ENCODE results near the gene KLRC4.
"Not testable (repeated sequence)": the region's sequence is repeated elsewhere in the genome, so short reads cannot be mapped to it uniquely, and the experiment has no call there.

Gene KLRC4

DNA sequence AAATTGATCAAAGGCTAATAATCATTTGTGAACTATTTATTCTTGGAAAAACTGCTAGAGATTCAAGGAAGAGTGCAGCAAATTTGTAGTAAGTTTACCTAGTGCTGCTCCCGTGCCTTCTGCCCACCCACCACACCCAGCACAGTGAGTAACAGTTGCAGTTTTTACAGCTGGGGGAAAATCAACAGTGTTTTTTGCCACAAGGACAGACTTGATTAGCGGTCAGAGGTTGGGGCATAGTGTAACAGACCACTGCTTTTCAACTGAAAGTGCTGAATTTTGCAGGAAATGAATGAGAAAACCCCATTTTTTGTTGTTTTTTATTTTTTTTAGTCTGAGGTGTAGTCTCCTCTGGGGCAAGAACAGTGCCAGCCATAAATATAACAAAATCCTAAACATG is 12.3 kb downstream of the KLRC4 start:
- peak; percentile 76 for DNase-seq (ENCODE audit: low spot score)

GRCh38 chr12:10396176-10396575 is 13.4 kb downstream of the KLRC4 start:
- not testable (repeated sequence) for DNase-seq (ENCODE audit: low spot score)

DNA sequence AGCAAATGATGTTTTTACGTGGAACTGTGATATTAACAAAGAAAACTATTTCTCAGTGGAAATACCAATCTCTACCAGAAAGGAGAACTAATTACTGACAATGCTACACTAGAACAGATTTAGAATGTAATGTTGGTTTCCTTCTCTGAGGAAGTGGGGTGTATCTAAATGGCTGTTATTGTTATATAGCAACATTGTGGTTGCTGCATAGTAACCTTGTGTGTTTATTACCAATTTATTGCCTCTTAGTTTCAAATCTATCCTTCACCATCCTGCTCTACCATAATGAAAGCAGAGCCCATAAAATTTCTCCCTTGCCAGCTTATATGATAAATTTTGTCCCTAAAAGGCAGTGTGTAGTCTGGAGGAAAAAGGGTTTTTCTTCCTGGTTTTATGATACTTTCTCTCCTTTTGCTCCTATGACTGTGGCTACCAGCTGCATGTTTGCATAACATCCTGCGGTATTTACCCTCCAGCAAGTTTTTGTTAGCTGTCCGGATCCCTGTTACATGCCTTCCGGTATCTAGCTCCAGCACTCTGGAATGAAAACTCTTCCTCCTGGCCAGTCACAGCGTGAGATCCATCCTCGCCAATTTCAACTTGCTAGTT is 14.1 kb downstream of the KLRC4 start:
- DNase-seq (ENCODE audit: low spot score), result peak; percentile 74

- peak; percentile 52 for DNase-seq (ENCODE audit: low spot score)
Measured at GRCh38 chr12:10394531-10395152, 14.9 kb downstream of the KLRC4 start.

- DNase-seq (ENCODE audit: low spot score), result no peak
Measured at GRCh38 chr12:10393291-10393690, 16.3 kb downstream of the KLRC4 start.

- DNase-seq (ENCODE audit: low spot score), result peak; percentile 41
Measured at GRCh38 chr12:10392394-10392930, 17.1 kb downstream of the KLRC4 start.

DNA sequence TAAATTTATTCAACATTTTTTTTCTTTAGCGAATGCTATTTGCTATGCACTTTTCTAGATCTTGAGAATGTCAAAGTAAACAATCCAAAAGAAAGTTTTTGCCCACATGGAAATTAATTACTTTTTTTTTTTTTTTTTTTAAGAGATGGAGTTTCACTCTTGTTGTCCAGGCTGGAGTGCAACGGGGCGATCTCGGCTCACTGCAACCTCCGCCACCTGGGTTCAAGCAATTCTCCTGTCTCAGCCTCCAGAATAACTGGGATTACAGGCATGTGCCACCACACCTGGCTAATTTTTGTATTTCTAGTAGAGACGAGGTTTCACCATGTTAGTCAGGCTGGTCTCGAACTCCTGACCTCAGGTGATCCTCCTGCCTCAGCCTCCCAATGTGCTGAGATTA is 18.6 kb downstream of the KLRC4 start:
- not testable (repeated sequence) for DNase-seq (ENCODE audit: low spot score)

GRCh38 chr12:10389904-10390303 is 19.7 kb downstream of the KLRC4 start, which contains the start of gene KLRK1:
Gene KLRK1 (minus strand): TSS chr12:10390041. CDS start chr12:10388810, 1,231 bp downstream.
- DNase-seq (ENCODE audit: low spot score), result no peak

GRCh38 chr12:10388624-10389413 is 20.7 kb downstream of the KLRC4 start:
- DNase-seq (ENCODE audit: low spot score), result no peak

DNA sequence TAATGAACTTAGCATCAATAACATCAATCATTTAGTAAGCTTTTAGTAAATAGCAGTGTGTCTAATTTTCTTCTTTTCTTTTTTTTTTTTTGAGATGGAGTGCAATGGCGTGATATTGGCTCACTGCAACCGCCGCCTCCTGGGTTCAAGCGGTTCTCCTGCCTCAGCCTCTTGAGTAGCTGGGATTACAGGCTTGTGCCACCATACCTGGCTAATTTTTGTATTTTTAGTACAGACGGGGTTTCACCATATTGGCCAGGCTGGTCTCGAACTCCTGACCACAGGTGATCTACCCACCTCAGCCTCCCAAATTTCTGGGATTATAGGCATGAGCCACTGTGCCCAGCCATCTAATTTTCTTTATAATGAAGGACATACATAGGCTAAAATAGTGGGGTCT is 22.1 kb downstream of the KLRC4 start:
- not testable (repeated sequence) for DNase-seq (ENCODE audit: low spot score)

DNA sequence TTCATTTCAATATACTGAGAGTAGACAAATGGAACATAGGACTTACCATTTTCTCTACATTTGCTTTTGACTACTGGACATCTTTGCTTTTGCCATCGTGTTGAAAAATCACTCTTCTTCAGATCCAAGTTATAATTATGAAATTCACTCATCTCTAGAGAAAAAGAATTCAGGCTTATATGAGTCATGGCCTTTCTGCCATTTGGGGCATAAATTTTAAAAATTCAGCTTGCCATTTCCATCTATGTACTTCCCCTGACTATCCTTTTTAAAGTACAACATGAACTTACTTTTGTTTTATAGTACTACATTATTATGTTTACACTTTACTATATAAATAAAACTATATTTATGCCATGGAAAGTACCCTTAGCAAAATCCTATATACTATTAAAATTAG is 22.7 kb downstream of the KLRC4 start:
- DNase-seq (ENCODE audit: low spot score), result no peak

GRCh38 chr12:10385166-10385613 is 24.4 kb downstream of the KLRC4 start:
- DNase-seq (ENCODE audit: low spot score), result no peak

DNA sequence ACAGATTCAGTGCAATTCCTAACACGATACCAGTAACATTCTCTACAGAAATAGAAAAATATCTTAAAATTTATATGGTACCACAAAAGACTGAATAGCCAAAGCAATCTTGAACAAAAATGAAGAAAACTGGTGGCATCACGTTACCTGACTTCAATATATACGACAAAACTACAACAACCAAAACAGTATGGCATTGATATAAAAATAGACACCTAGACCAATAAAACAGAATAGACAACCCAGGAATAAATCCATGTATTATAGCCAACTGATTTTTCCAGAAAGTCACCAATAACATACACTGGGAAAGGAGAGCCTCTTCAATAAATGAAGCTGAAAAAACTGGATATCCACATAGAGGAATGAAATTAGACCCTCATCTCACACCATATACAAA is 25.4 kb downstream of the KLRC4 start:
- DNase-seq (ENCODE audit: low spot score), result no peak

- no peak for DNase-seq (ENCODE audit: low spot score)
Measured at GRCh38 chr12:10381928-10382628, 27.5 kb downstream of the KLRC4 start.

DNA sequence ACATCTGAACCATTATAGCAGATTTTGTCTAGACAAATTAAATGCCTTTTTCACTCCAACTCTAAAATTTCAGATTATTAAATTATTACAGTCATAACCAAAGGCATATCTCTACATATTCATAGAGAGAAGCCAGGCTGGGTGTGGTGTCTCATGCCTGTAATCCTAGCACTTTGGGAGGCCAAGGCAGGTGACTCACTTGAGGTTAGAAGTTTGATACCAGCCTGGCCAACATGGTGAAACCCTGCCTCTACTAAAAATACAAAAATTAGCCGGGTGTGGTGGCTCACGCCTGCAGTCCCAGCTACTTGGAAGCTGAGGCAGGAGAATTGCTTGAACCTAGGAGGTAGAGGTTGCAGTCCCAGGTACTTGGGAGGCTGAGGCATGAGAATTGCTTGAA is 30.8 kb downstream of the KLRC4 start:
- DNase-seq (ENCODE audit: low spot score), result peak; percentile 53

- DNase-seq (ENCODE audit: low spot score), result no peak
Measured at GRCh38 chr12:10374624-10375018, 34.9 kb downstream of the KLRC4 start.

DNA sequence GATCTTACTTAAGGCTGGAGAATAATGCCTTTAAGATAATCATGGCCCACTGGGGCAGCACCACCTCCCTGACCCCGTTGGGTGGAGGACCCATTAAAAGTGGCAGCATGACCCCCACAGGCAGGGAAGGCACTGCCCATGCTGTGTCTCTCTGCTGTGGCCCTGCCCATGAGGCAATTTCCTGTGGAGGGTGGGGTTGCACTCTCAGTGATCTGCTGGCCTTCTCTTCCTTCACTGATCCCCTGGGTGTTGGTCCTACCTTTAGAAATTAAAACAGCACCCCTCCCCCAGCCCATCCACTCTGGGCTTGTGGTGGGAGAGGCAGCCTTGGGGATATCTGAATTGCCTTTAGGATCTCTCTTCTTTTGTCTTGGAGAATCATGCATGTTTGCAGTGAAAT is 37.0 kb downstream of the KLRC4 start:
- no peak for DNase-seq (ENCODE audit: low spot score)

GRCh38 chr12:10371893-10372535 is 37.5 kb downstream of the KLRC4 start:
- not testable (repeated sequence) for DNase-seq (ENCODE audit: low spot score)

DNA sequence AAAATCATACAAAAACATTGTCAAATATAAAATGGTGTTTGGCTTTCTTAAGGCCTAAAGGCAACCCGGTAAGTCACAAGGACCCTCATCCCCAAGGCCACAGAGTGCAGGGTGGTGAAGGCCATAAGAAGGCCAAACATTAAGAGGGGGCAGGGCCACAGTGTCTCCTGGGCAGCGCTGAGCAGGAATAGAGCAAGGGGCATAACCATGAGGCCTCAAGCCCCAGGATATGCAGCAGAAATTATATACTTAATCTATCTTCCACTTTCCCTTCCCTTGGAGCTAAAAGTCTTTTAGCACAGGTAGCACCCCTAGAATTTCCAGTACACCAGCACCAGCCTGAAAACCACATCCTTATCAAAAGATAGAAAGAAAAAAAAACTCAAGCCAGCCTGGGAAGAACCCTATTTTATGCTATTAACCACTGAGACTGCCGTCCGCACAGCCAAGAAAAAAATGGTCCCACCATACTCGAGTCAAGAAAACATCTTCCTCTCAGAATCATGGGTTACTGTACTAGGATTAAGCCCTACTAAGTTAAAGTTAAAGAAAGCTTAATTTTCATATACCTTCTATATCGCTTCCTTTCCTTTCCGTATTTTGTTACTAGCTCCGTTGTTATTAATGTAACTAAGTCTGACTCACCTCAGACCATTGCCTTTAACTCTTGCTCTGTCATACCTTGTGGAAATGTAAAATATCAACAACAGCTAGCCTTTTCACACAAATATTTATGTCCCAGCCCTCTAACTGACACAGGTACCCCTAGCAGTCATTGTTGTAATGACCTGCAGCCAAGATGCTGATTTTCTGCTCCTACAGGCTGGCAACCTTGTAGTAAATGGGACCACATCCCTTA is 39.8 kb downstream of the KLRC4 start:
- DNase-seq (ENCODE audit: low spot score), result peak; percentile 42

Data from CD4-positive, alpha-beta T cell treated with Interleukin-15 for 4 hours (primary cell).